Measurements from ENCODE around the gene MLLT1. TPM values are rescaled to one million over a fixed set of nuclear protein-coding genes. Genes with fewer than 3 reads are reported as not detected.
A peak's percentile ranks its signal among the peaks of the same experiment; 100 is the strongest.

MLLT1 gene
- total RNA-seq, 1 donor from 2014 or later, result 106 TPM

GRCh38 chr19:6238256-6238642 is 41.5 kb downstream of the MLLT1 start:
- no peak for TF ChIP-seq CTCF (IDR thresholded peaks at IDR 0.05; ENCODE audit: unreplicated experiment)
- no peak for DNase-seq (ENCODE audit: low spot score, unreplicated experiment)
- no peaks in the 10 kb centered on the region for H3K9me3 Mint-ChIP-seq (ENCODE audit: low read depth)
- no peaks in the 10 kb centered on the region for H3K27me3 Mint-ChIP-seq
- H3K27ac Mint-ChIP-seq, result peak overlapping the region; percentile 83
- H3K4me1 Mint-ChIP-seq (ENCODE audit: low read depth), result peaks cover 12% of the 10 kb centered on the region
- H3K4me3 Mint-ChIP-seq (ENCODE audit: low read depth), result no peak overlapping the region
- H3K36me3 Mint-ChIP-seq (ENCODE audit: insufficient read depth), result peaks cover 1% of the 10 kb centered on the region

- Mint-ChIP-seq H3K27me3 (no peaks in the 10 kb centered on the region), H3K9me3 (ENCODE audit: low read depth) (no peaks in the 10 kb centered on the region), H3K27ac (no peak overlapping the region)
These were observed 43.2 kb downstream of the MLLT1 start for GRCh38 chr19:6236310-6237291.

GRCh38 chr19:6235031-6235951 is 44.5 kb downstream of the MLLT1 start:
- Mint-ChIP-seq H3K27me3 (no peaks in the 10 kb centered on the region), H3K9me3 (ENCODE audit: low read depth) (no peaks in the 10 kb centered on the region), H3K4me3 (ENCODE audit: low read depth) (no peak overlapping the region), H3K27ac (peak overlapping the region; percentile 37), H3K4me1 (ENCODE audit: low read depth) (peaks cover 12% of the 10 kb centered on the region), H3K36me3 (ENCODE audit: insufficient read depth) (peaks cover 1% of the 10 kb centered on the region)
- TF ChIP-seq CTCF (IDR thresholded peaks at IDR 0.05; ENCODE audit: unreplicated experiment), result no peak
- no peak for DNase-seq (ENCODE audit: low spot score, unreplicated experiment)

More at GRCh38 chr19:6236310-6237291, 43.2 kb downstream of the MLLT1 start:
- peaks cover 12% of the 10 kb centered on the region for H3K4me1 Mint-ChIP-seq (ENCODE audit: low read depth)
- no peak for TF ChIP-seq CTCF (IDR thresholded peaks at IDR 0.05; ENCODE audit: unreplicated experiment)
- no peak for DNase-seq (ENCODE audit: low spot score, unreplicated experiment)
- H3K36me3 Mint-ChIP-seq (ENCODE audit: insufficient read depth), result peaks cover 1% of the 10 kb centered on the region
- no peak overlapping the region for H3K4me3 Mint-ChIP-seq (ENCODE audit: low read depth)

- Mint-ChIP-seq H3K9me3 (ENCODE audit: low read depth) (no peaks in the 10 kb centered on the region), H3K4me3 (ENCODE audit: low read depth) (no peak overlapping the region), H3K27me3 (no peaks in the 10 kb centered on the region), H3K36me3 (ENCODE audit: insufficient read depth) (peaks cover 2% of the 10 kb centered on the region), H3K27ac (peak overlapping the region; percentile 73), H3K4me1 (ENCODE audit: low read depth) (peaks cover 10% of the 10 kb centered on the region)
- no peak for DNase-seq (ENCODE audit: low spot score, unreplicated experiment)
- no peak for TF ChIP-seq CTCF (IDR thresholded peaks at IDR 0.05; ENCODE audit: unreplicated experiment)
These were observed 45.2 kb downstream of the MLLT1 start for GRCh38 chr19:6234527-6234926.

Measured in progenitor cell of endocrine pancreas (in vitro differentiated cells).